Esophagus mucosa (tissue), 1 donor: ENCODE results near the gene IFTAP. TPM values are rescaled to one million over a fixed set of nuclear protein-coding genes. Genes with fewer than 3 reads are reported as not detected.
"Not testable (repeated sequence)": the region's sequence is repeated elsewhere in the genome, so short reads cannot be mapped to it uniquely, and the experiment has no call there.

Experiments used
- ATAC-seq: fragments of 200-7000 bp; cut with Tn5 transposase; one replicate; pipeline ENCODE4 v1.9.1; 2020
- total RNA-seq: library from RNA; stranded (reverse); gene quantifications from one replicate; pipeline ENCODE4 v1.2.4, GENCODE V29; 2023
- donor health status: DM: yes; HTN: yes; CAD: no.

IFTAP gene
- total RNA-seq, 1 donor from 2014 or later: 8.7 TPM

DNA sequence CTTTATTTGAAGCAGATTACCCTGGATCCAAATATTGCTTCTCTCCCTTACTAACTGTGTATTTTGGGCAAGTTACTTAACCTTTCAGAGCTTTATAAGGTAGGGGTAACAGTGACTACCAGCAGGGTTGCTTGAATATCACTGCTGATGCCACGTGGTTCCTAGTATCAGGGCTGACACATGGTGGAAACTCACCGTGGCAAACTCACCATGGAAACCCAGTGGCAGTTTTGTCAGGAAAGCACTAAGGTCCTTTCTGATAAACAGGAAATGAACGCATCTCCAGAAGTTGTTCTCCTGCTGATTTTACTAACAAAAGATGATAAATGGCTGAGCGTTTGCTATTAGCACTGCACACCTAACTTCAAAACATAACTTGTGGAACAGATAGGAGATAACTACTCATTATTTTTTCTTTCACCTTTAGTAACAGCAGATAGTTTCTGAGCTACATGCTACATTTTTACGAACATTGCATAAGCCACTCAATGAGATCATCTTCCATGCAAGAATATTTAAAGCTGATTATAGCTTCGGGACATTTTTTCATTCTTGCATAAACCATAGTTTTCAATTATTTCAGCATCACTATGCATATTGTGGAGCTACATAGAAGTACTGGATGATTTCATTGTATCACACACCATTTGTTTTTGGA lies 63.4 kb downstream of the IFTAP start:
- no peak for ATAC-seq

DNA sequence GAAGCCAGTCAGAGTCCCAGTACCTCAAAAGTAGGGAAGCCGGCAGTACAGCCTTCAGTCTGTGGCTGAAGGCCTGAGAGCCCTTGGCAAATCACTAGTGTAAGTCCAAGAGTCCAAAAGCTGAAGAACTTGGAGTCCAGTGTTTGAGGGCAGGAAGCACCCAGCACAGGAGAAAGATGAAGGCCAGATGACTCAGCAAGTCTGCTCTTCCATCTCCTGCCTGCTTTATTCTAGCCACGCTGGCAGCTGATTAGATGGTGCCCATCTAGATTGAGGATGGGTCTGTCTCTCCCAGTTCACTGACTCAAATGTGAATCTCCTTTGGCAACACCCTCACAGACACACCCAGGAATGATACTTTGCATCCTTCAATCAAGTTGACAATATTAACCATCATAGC lies 67.1 kb downstream of the IFTAP start:
- ATAC-seq: not testable (repeated sequence)

DNA sequence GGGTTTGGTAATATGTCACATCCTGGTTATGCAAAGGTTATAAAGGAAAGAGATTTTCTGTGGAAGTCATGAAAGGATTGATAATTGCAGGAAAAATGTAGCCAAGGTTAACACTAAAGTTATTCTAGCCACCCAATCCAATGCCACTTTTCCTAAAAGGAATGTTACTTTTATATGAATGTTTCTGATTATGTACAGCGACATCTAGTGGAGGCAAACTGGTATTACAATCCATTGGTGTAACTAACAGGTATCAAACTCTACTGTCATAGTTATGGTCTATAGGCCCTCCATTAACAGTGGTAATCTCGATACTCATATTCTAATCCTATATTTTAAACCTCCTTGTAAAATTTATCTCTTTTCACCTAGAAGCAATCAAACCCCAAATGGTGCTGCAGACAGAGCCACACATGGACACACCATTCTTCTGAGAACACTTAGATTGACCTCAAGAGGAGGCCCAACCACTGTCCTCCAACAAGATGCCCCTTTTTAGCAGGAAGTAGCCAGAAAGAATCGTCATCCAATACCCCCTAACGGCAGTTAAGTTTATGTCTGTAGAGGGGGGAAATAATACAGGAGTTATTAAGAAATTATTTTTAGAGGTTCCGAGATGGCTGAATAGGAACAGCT lies 78.6 kb downstream of the IFTAP start:
- ATAC-seq: no peak

DNA sequence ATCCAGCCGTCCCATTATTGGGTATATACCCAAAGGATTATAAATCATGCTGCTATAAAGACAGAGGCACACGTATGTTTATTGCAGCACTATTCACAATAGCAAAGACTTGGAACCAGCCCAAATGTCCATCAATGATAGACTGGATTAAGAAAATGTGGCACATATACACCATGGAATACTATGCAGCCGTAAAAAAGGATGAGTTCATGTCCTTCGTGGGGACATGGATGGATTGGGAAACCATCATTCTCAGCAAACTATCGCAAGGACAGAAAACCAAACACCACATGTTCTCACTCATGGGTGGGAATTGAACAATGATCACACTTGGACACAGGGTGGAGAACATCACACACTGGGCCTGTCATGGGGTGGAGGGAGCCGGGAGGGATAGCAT lies 85.2 kb downstream of the IFTAP start:
- ATAC-seq: not testable (repeated sequence)

DNA sequence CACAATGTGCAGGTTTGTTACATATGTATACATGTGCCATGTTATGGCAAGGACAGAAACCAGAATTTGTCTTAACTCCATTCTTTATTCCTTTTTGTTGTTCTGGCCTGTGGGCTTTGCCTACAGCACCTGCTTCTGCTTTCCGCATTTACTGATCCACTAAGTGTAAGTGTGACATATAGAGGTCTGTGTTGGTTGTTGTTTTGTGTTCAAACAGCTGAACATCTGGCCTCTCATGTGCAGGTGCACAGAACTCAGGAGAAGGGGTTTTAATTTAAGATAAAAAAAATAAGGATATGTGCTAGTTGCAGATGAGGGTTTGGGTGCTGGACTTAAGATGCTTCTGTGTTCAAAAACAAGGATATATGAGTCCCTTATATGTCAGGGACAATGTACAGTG lies 89.5 kb downstream of the IFTAP start:
- no peak for ATAC-seq

DNA sequence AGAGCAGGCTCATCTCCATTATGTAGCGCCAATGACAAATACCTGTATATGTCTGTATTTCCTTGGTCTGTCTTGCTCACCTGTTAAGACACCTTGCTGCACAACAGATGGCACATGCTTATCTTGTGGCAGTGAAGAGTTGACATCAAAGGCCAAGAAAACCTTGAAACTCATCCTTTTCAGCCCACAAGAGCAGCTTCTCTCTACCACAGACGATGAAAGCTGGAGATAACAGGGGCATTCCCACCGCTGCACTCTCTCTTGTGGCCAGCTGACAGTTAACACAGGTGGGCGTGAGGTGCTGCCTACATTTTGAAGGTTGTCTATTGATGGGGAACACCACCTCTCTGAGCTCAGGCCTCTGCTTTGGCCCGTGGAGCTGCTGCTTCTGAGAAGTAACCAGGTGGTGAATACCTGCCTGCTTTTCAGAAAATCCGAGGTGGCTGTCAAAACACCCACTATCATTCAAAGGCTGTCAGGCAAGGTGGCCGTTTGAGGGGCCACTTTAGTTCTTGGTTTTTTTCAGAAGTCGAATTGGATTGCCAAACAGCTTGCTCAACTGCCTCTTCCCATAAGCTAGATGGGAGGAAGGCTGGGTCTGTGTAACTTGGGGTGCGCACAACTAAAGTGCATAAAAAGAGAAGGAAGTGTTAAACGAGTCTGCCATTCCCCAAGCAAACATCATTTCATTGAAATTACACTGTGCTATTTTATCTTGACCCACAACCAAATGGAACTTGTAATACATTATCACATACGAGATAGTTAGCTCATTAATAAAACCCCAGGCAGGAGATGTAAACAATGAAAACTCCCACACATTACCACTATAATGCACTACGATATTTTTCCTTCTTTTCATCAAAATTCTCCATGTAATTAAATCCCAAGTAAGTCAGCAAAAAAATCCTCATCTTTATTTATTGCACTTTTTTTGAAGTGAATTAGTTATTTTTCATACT lies 90.8 kb downstream of the IFTAP start:
- ATAC-seq: no peak

DNA sequence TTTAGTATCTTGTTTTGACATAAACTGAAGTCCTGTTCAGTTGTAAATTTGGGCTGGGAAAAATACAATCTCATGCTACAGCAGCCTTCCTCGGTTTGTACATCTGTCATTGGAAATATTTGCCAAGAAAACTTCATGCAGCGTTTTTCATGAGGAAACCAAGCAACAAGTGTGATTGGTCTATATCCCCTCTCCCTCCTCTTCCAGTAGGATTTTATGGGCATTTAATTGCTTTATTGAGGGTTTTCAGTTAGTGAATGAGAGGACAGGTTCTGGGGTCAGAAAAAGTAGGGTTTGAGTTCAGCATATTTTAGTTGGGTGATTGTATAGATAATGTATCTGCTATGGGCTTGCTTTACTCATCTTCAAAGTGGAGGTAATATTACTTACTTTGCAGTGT lies 93.8 kb downstream of the IFTAP start:
- no peak for ATAC-seq

DNA sequence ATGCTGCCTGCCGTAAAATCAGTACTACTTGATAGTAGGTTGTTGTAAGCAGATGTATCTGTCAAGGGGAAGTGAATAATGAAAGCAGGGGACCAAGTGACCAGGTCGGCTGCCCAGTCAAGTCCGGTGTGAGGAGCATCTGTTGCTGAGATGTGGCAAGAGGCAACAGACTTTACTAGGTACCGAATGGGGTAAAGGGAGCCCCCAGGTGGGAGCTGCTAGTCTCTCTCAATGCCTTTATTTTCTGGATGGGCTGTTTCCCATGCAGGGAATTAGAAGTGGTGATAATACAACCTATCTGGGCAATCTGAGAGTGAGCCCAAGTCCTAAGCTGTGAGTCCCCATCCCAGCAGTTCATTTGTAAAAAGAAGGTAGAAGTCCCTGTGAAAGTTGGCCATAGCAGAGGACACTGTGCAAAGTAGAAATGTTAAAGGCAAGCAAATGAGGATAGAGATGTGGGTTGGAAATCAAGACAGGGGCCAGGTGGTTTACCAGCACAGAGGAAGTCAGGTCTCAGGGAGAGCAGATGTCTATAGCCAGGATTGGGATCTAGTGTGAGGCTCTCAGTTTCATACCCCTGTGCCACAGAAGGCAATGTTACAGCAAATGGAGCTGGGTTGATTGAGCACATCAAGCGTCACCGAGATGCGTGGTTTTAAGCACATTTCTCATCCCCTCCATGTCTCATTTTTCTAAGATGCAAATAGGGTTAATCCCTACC lies 94.4 kb downstream of the IFTAP start:
- ATAC-seq: no peak

DNA sequence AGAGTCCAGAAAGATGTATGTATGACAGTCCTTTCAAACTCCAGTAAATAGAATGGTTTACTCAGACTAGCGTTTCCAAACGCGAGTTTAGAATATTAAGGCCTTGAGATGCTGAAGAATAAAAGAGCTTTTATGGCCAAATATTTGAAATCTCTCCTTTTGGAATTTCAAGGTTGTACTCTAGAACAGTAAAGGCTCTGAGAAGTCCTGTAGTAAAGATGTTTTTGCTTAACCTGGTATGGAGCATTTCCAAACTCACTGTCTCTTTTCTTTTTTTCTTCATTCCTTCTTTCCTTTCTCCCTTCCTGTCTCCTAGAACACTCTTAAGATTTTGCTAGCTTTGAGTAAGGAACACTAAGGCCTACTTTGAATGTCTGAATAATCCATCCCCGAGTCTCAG lies 95.1 kb downstream of the IFTAP start:
- ATAC-seq: no peak

DNA sequence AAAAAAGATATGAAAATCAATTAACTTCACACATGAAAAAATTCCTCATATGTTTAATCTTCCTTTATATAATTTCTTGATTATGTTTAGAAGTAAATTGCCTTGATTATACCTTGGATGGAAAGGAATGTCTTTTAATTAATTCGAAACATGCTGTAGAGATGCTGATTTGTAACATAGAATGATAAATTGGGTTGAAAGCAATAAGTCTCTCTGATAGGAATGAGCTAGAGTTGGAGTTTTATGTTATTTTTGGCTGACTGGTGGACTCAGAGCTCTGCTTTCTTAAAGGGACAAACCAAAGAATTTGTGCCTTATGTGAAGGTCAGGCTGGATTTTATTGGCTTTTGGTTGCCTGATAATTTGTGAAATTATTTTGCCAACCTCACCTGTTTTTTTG lies 98.4 kb downstream of the IFTAP start:
- ATAC-seq: no peak

DNA sequence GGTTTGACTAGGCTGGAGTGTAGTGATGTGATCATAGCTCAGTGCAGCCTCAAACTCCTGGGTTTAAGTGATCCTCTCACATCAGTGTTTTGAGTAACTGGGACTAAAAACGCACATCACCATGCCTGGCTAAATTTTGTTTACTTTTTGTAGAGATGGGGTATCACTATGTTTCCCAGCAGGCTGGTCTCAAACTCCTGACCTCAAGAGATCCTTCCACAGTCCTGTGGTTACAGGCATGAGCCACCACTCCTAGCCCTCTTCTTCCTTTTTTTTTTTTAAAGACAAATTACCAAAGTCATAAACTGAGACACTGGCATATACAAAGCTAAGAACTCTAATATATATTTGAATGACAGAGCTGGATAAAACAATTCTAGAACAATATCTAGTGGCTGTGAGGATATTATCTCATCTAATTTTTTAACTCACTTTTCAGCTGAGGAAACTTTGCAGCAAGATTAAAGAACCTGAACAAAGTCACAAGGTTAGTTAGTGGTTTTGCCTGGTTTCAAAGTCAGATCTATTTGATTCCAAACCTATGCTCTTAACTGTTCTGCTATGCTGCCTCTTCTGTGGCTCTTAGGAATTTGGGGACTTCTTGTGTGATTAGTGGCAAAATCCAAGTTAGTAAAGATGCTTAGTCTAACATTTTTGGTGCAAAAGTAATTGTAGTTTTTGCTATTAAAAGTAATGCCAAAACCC lies 99.0 kb downstream of the IFTAP start:
- no peak for ATAC-seq

DNA sequence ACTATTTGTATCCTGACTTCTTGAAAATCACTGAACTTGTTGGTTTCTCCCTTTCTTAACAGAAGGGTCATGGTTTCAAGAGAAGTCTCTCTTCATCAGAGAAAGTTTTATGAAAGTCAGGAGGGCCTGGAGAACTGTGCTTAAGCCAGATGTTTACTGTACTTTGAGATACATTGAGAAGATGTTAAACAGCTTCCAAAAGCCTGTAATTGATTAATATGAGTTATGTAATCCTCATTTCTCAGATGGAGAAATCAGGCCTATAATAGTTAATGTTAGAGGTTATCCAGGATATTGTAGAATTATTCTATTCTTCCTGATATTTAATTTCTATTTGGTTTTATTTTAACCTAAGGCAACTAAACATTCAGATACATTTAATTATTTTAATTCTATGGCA lies 100.8 kb downstream of the IFTAP start:
- no peak for ATAC-seq

DNA sequence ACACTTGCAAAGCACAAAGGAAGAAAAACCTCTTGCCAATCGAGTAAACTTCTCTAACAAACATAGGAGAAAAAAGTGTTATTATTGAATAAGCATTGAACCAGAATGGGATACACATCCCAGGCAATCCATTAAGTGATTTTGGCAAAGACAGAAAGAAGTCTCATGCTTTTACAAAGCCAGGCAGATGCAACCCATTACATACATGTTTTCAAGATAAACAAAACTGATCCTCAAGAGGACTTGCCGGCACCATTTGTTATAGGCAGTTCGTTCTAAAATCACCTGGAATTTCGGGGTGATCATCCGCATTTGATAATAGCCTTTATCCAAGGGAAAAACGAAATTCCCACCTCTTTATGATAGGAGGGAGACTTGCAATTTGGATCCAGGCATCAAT lies 101.3 kb downstream of the IFTAP start:
- ATAC-seq: no peak

DNA sequence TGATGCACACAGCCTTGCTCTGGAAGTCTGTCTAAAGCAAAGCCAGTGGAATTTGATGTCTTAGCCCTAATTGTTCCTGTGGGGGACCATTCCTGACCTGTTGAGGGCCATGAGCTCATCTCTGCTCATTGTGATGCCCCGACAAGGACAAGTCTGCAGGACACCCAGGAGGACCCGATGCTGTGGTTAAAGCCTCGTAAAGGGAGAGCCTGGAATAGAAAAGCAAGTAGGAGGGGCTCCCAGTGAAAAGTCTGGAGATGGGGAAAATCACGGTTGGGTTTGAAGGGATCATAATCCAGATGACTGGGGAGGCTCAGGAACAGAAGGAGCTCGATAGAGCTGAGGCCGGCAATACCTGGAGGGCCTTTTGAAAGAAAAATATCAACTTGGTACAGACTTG lies 102.2 kb downstream of the IFTAP start:
- ATAC-seq: no peak

DNA sequence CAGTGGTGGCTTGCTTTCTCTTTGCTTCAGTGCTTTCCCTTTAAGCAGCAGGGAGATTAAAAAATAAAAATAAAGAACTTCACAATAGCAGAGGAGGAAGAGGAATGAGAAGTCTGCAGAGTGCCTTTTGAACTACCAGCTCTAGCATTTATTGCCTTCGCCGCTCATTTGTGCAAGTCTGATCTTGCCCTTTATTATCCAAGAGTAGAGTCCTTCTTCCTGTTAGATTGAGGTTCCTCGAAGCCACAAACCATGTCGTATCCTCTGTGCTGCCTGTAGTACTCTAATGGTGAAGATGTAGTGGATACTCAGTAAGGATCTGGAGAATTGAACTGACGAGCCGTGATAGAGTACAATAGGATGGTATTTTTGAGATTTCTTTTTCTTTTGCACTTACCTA lies 105.0 kb downstream of the IFTAP start:
- ATAC-seq: no peak

DNA sequence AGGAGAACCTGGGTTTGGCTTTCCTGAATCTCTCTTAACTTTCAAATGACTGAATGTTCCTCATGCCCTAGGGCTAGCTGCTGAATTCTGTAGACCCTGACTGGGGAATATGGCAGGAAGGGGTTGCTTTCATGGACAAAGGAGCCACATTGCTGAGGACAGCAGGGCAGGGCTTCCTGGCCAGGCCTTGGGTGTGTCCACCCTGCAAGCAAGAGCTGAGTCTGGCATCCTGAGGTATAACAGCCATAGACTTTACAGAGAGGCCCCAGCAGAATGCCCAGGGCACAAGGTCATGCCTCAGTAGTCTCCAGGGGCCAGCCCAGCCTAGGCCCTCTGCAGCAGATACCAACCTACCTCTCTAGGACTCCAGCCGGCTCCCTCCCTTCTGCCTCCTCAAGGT lies 105.9 kb downstream of the IFTAP start:
- ATAC-seq: no peak

DNA sequence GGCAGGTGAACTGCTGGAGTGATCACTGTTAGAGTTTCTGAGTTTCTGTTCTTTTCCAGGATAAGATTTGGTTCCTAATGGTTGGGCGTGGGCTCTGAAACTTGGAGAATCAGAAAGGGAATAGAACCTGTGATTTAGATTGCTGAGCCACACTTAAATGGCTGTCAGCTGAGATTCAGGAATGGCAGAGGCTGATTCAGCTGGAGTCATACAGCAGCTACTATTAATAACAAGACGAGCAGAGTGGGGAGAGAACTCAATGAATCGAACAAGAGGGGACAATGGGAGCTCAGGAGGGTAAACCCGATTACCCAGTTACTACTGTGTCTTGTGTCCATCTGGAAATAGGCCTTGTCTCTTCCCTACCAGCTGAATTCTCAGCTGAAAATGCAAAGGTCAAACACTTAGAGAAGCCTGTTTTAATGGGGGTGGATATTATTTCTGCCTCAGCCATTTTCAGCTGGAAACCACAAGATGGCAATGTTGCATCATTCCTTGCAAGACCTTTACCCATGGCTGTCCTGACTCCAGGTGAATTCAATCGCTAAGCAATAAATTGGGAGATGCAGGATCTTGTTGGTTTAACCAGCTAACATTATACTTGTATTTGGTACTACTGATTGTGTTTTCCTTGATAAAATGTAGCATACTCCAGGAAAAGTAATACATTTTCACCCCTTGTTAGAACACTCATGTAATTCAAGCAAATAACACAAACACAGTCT lies 108.2 kb downstream of the IFTAP start:
- peak; percentile 59 for ATAC-seq

DNA sequence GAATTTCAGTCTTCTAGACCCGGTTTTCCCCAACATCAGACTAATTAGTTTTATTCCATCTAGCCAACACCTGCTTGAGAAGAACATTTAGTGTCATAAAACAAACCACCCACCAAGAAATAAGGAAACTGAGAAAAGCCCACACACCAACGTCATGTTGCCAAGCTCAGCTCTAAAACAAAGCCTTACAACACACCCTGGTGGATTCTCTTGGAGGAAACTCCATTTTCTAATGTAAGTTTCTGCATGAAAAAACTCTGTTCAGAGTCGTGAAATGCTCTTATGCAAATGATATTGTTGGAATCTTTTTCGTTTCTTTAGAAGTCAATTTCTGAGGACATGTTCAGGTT lies 108.7 kb downstream of the IFTAP start:
- ATAC-seq: no peak
